Measurements from ENCODE around the gene TIMM44.

GRCh38 chr19:7981661-7982060 lies 38.2 kb upstream of the TIMM44 start:
- TF ChIP-seq POU2F2 (IDR thresholded peaks at IDR 0.05; ENCODE audit: low read depth, low read length) (no peak), POLR2A (IDR thresholded peaks at IDR 0.05; ENCODE audit: low read depth, low read length) (no peak), POLR2AphosphoS5 (IDR thresholded peaks at IDR 0.05; ENCODE audit: low read depth, low read length) (no peak), PAX5 (IDR thresholded peaks at IDR 0.05; ENCODE audit: insufficient read depth, low read length, severe bottlenecking) (no peak), TAF1 (IDR thresholded peaks at IDR 0.05; ENCODE audit: low read depth, low read length) (no peak), SPI1 (IDR thresholded peaks at IDR 0.05; ENCODE audit: low read depth, low read length) (no peak)

All from GM12891 (cell line).